Raji (cell line): ENCODE results near the gene SIGLEC8.

ENCODE experiments used
- POLR2A ChIP-seq: IDR thresholded peaks from 2 replicates; pipeline ENCODE4 v1.6.1; 2011; ENCODE audit warnings: low read depth, low read length, control low read depth; ENCODE audit not compliant: insufficient read depth

The SIGLEC8 gene

DNA sequence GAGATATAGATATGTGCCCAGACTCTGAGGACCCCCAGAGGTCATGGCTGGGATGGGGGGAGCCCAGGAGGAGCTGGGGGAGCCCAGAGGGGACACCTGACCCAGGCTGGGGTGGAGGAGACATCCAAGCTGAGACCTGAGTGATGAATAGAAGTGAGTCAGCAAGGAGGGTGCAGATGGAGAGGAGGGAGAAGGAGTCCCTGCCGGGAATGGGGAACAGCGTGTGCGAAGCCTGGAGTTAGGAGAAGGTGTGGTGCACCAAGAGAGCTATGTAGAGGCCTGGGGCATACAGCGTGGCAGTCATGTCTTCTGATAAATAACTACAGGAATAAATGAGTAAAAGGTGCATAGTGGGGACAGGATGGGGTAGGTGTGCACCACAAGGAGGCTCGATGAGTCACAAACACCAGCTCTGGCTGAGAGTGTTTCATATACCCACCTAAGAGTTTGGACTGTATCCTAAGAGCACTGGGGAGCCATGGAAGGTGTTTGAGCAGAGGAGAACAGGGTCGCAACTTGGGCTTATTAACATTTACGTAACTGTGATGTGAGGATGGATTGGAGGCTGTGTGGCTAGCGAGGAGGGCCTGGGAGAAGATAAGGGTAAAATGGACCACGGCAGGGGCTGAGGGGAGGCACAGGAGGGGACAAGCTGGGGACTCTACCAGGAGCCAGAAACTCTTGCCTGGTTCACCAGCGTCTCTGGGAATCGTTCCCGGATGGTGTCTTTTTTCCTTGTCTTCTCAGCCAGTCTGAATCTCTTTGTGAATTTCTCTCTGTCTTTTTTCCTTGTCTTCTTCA lies 21.5 kb upstream of the SIGLEC8 start:
- no peak for TF ChIP-seq POLR2A

GRCh38 chr19:51478381-51479234 lies 20.4 kb upstream of the SIGLEC8 start, which contains the start of gene CEACAM18:
CEACAM18 (plus strand) TSS chr19:51478539.
- no peak for TF ChIP-seq POLR2A

DNA sequence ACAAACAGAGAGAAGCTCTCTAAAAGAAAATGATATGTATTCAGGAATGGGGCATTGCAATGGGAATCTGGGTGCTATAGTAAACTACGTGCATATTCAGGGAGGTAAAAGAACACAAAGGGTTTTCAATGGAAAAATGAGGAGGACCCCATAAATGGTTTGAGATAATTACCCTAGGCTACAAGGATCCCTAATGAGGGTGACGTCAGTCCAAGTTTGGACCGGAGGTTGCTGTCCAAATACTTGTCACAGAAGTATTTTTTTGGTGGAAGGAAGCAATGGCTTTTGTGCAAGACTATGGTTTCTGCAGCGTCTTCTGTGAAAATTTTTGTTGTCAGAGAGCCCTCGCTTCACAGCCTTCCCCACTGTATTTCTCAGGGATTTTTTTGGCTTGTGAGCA lies 19.1 kb upstream of the SIGLEC8 start:
- no peak for TF ChIP-seq POLR2A

DNA sequence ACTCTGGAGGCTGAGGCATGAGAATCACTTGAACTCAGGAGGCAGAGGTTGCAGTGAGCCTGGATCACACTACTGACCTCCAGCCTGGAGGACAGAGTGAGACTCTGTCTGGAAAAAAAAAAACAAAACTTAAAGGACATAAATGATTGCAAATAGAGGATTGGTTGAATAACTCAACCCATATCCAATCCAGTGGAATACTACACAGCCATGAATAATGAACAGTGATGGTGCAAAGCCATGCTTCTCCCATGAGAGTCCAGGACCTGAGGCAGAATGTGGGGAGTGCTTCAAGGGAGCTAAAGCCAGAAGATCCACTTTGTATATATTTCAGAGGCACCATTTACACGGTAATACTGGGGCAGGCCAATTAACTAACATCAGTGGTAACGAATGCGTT lies 17.9 kb upstream of the SIGLEC8 start:
- no peak for TF ChIP-seq POLR2A

DNA sequence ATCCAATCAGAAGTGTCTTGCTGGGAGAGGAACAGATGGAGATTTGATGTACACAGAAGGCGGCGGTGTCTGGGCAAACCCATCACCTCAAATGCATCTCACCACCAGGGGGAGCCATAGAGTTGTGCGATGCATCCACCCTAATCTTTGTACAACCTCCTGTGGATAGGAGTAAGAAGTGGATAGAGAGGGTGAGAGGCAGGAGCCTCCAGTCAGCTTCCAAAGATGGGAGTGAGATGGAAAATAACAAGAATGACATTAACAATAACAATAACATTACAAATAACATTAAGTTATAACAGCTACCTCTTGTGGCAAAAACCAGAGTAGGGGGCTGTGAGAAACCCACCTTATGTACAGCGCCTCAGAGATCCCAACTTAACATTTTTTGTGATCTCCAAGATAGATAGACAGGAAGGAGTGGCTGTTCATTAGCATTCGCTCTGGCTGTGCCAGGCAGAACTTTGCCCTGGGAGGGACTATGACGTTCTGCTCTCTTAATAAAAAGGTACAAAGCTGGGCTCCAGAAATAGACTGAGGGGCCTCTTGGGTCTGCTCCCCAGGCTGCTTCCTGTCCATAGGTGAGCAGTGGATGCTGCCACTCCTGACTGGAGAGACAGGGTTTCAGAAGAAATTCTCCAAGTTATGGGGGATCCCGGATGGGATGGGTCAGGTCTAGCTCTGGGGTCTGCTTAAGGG lies 14.9 kb upstream of the SIGLEC8 start:
- TF ChIP-seq POLR2A, result no peak

- no peak for TF ChIP-seq POLR2A
Measured at GRCh38 chr19:51472607-51473006, 14.4 kb upstream of the SIGLEC8 start.

DNA sequence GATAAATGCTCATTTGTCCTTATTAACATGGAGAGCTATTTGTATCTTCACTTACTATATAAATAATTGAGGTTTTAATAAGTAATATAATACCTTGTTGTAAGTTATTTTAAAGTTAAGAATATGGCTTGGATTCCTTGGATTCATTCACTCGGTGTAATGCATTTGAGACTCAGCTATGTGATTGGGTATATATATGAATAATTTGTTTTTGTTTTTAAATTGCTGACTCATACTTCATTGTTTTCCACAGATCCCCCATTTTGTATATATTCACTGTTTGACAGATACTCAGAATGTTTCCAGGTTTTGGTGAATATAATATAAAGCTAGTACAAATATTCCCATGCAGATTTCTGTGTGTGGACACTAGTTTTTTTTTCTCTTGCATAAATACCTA lies 13.3 kb upstream of the SIGLEC8 start:
- TF ChIP-seq POLR2A, result no peak

GRCh38 chr19:51470966-51471365 lies 12.7 kb upstream of the SIGLEC8 start:
- TF ChIP-seq POLR2A, result no peak

- no peak for TF ChIP-seq POLR2A
Measured at GRCh38 chr19:51469629-51470028, 11.4 kb upstream of the SIGLEC8 start.

- TF ChIP-seq POLR2A, result no peak
Measured at GRCh38 chr19:51469162-51469561, 10.9 kb upstream of the SIGLEC8 start.

GRCh38 chr19:51468545-51468920 lies 10.3 kb upstream of the SIGLEC8 start:
- TF ChIP-seq POLR2A, result no peak

GRCh38 chr19:51467864-51468544 lies 9.8 kb upstream of the SIGLEC8 start:
- TF ChIP-seq POLR2A, result no peak

- no peak for TF ChIP-seq POLR2A
Measured at GRCh38 chr19:51466723-51467122, 8.5 kb upstream of the SIGLEC8 start.

GRCh38 chr19:51462681-51463080 lies 4.4 kb upstream of the SIGLEC8 start:
- TF ChIP-seq POLR2A, result no peak

GRCh38 chr19:51462276-51462675 lies 4.0 kb upstream of the SIGLEC8 start:
- no peak for TF ChIP-seq POLR2A
